Activated naive CD8-positive, alpha-beta T cell treated with anti-CD3 and anti-CD28 coated beads, Interleukin-2, amount 10 ng/mL, durations not matched to agents 7 days and 5 days (primary cell): ENCODE results near the gene DYSF. TPM values are rescaled to one million over a fixed set of nuclear protein-coding genes. Genes with fewer than 3 reads are reported as not detected.

Experiments
- ATAC-seq: fragments of 150-1000 bp; cut with Tn5 transposase; one replicate; pipeline ENCODE4 v1.10.0; 2021; ENCODE audit warnings: low read depth, moderate library complexity
- POLR2A ChIA-PET: fragments of 350-600 bp; sonication (Branson Sonifier 250); formaldehyde crosslinking; loops from one replicate; lab custom pipeline; 2021; ENCODE audit warnings: antibody characterized with exemption; lab: Charles Lee
- DNase-seq: peaks from one replicate; pipeline ENCODE4 v3.0.0; 2021
- H3K27ac Mint-ChIP-seq: one replicate; pipeline ENCODE4 v1.8.0; 2022; ENCODE audit warnings: mild to moderate bottlenecking, mixed read lengths
- H3K27me3 Mint-ChIP-seq: one replicate; pipeline ENCODE4 v1.8.0; 2022; ENCODE audit warnings: mild to moderate bottlenecking, moderate library complexity, mixed read lengths
- H3K36me3 Mint-ChIP-seq: one replicate; pipeline ENCODE4 v1.8.0; 2021; ENCODE audit warnings: mild to moderate bottlenecking, mixed read lengths
- H3K4me1 Mint-ChIP-seq: one replicate; pipeline ENCODE4 v1.8.0; 2021; ENCODE audit warnings: mixed read lengths
- H3K4me3 Mint-ChIP-seq: one replicate; pipeline ENCODE4 v1.8.0; 2022; ENCODE audit warnings: mild to moderate bottlenecking, moderate library complexity, mixed read lengths
- H3K9me3 Mint-ChIP-seq: one replicate; pipeline ENCODE4 v1.8.0; 2021; ENCODE audit warnings: mixed read lengths
- total RNA-seq, 2 experiments: library from RNA; stranded (reverse); gene quantifications; one replicate each; pipeline ENCODE4 v1.2.3, GENCODE V29; 2021

DYSF gene
- total RNA-seq, 2 experiments from 2014 or later, result 6.3 to 6.7 TPM

GRCh38 chr2:71564361-71564760 lies 111.0 kb downstream of the DYSF start:
- Mint-ChIP-seq H3K27ac (no peak overlapping the region), H3K4me1 (no peaks in the 10 kb centered on the region), H3K9me3 (no peaks in the 10 kb centered on the region), H3K36me3 (no peaks in the 10 kb centered on the region), H3K27me3 (no peaks in the 10 kb centered on the region), H3K4me3 (no peak overlapping the region)
- POLR2A ChIA-PET, result no interaction called here
- ATAC-seq, result no peak
- DNase-seq, result no peak

GRCh38 chr2:71564790-71565189 lies 111.4 kb downstream of the DYSF start:
- POLR2A ChIA-PET, result no interaction called here
- H3K9me3 Mint-ChIP-seq, result no peaks in the 10 kb centered on the region
- H3K27ac Mint-ChIP-seq, result no peak overlapping the region
- DNase-seq, result no peak
- H3K36me3 Mint-ChIP-seq, result no peaks in the 10 kb centered on the region
- H3K4me3 Mint-ChIP-seq, result no peak overlapping the region
- no peaks in the 10 kb centered on the region for H3K4me1 Mint-ChIP-seq
- no peaks in the 10 kb centered on the region for H3K27me3 Mint-ChIP-seq
- no peak for ATAC-seq

GRCh38 chr2:71566372-71566771 lies 113.0 kb downstream of the DYSF start:
- Mint-ChIP-seq H3K27ac (no peak overlapping the region), H3K4me3 (no peak overlapping the region), H3K4me1 (no peaks in the 10 kb centered on the region), H3K9me3 (no peaks in the 10 kb centered on the region), H3K27me3 (no peaks in the 10 kb centered on the region), H3K36me3 (no peaks in the 10 kb centered on the region)
- POLR2A ChIA-PET, result no interaction called here
- DNase-seq (no peak), ATAC-seq (no peak)

- POLR2A ChIA-PET, result no interaction called here
- H3K27ac Mint-ChIP-seq, result no peak overlapping the region
- no peak for ATAC-seq
Observed at GRCh38 chr2:71567625-71568024, 114.3 kb downstream of the DYSF start.

GRCh38 chr2:71568103-71568502 lies 114.7 kb downstream of the DYSF start:
- Mint-ChIP-seq H3K27me3 (no peaks in the 10 kb centered on the region), H3K4me1 (no peaks in the 10 kb centered on the region), H3K36me3 (no peaks in the 10 kb centered on the region), H3K9me3 (no peaks in the 10 kb centered on the region), H3K27ac (no peak overlapping the region), H3K4me3 (no peak overlapping the region)
- DNase-seq (no peak), ATAC-seq (no peak)
- POLR2A ChIA-PET, result no interaction called here

More at GRCh38 chr2:71567625-71568024, 114.3 kb downstream of the DYSF start:
- no peak for DNase-seq
- no peaks in the 10 kb centered on the region for H3K27me3 Mint-ChIP-seq
- no peak overlapping the region for H3K4me3 Mint-ChIP-seq
- no peaks in the 10 kb centered on the region for H3K4me1 Mint-ChIP-seq
- no peaks in the 10 kb centered on the region for H3K9me3 Mint-ChIP-seq
- H3K36me3 Mint-ChIP-seq, result no peaks in the 10 kb centered on the region

- POLR2A ChIA-PET, result no interaction called here
- no peak overlapping the region for H3K4me3 Mint-ChIP-seq
- no peaks in the 10 kb centered on the region for H3K4me1 Mint-ChIP-seq
- no peak overlapping the region for H3K27ac Mint-ChIP-seq
- no peaks in the 10 kb centered on the region for H3K9me3 Mint-ChIP-seq
- H3K36me3 Mint-ChIP-seq, result no peaks in the 10 kb centered on the region
- DNase-seq (no peak), ATAC-seq (no peak)
- no peaks in the 10 kb centered on the region for H3K27me3 Mint-ChIP-seq
Observed at GRCh38 chr2:71570511-71570910, 117.2 kb downstream of the DYSF start.

- no peaks in the 10 kb centered on the region for H3K9me3 Mint-ChIP-seq
- H3K27me3 Mint-ChIP-seq, result no peaks in the 10 kb centered on the region
- ATAC-seq (no peak), DNase-seq (no peak)
- no peak overlapping the region for H3K27ac Mint-ChIP-seq
- no peaks in the 10 kb centered on the region for H3K36me3 Mint-ChIP-seq
- H3K4me3 Mint-ChIP-seq, result no peak overlapping the region
- H3K4me1 Mint-ChIP-seq, result no peaks in the 10 kb centered on the region
- POLR2A ChIA-PET, result no interaction called here
Observed at GRCh38 chr2:71570951-71571460, 117.6 kb downstream of the DYSF start.

GRCh38 chr2:71571945-71572344 lies 118.6 kb downstream of the DYSF start:
- POLR2A ChIA-PET, result no interaction called here
- H3K27me3 Mint-ChIP-seq, result no peaks in the 10 kb centered on the region
- no peaks in the 10 kb centered on the region for H3K36me3 Mint-ChIP-seq
- no peaks in the 10 kb centered on the region for H3K4me1 Mint-ChIP-seq
- no peak overlapping the region for H3K4me3 Mint-ChIP-seq
- H3K27ac Mint-ChIP-seq, result no peak overlapping the region
- ATAC-seq (no peak), DNase-seq (no peak)
- H3K9me3 Mint-ChIP-seq, result no peaks in the 10 kb centered on the region

- Mint-ChIP-seq H3K9me3 (no peaks in the 10 kb centered on the region), H3K36me3 (no peaks in the 10 kb centered on the region), H3K27me3 (no peaks in the 10 kb centered on the region), H3K27ac (no peak overlapping the region), H3K4me3 (no peak overlapping the region), H3K4me1 (no peaks in the 10 kb centered on the region)
- no peak for DNase-seq
- POLR2A ChIA-PET, result no interaction called here
- ATAC-seq, result no peak
Observed at GRCh38 chr2:71575966-71576365, 122.6 kb downstream of the DYSF start.

- Mint-ChIP-seq H3K27me3 (no peaks in the 10 kb centered on the region), H3K4me3 (no peak overlapping the region), H3K36me3 (no peaks in the 10 kb centered on the region), H3K9me3 (no peaks in the 10 kb centered on the region), H3K4me1 (no peaks in the 10 kb centered on the region), H3K27ac (no peak overlapping the region)
- no peak for DNase-seq
- POLR2A ChIA-PET, result no interaction called here
- no peak for ATAC-seq
Observed at GRCh38 chr2:71576541-71576940, 123.2 kb downstream of the DYSF start.

- Mint-ChIP-seq H3K4me3 (no peak overlapping the region), H3K36me3 (no peaks in the 10 kb centered on the region), H3K9me3 (no peaks in the 10 kb centered on the region), H3K27ac (no peak overlapping the region), H3K27me3 (no peaks in the 10 kb centered on the region), H3K4me1 (no peaks in the 10 kb centered on the region)
- DNase-seq, result no peak
- ATAC-seq, result no peak
- POLR2A ChIA-PET, result no interaction called here
Observed at GRCh38 chr2:71577209-71577608, 123.8 kb downstream of the DYSF start.

- ATAC-seq (no peak), DNase-seq (no peak)
- no peaks in the 10 kb centered on the region for H3K9me3 Mint-ChIP-seq
- H3K27me3 Mint-ChIP-seq, result no peaks in the 10 kb centered on the region
- H3K4me1 Mint-ChIP-seq, result no peaks in the 10 kb centered on the region
- POLR2A ChIA-PET, result no interaction called here
- H3K36me3 Mint-ChIP-seq, result no peaks in the 10 kb centered on the region
- no peak overlapping the region for H3K27ac Mint-ChIP-seq
- no peak overlapping the region for H3K4me3 Mint-ChIP-seq
Observed at GRCh38 chr2:71578767-71579342, 125.5 kb downstream of the DYSF start.

GRCh38 chr2:71581026-71581425 lies 127.7 kb downstream of the DYSF start:
- Mint-ChIP-seq H3K4me1 (no peaks in the 10 kb centered on the region), H3K27me3 (no peaks in the 10 kb centered on the region), H3K27ac (no peak overlapping the region), H3K36me3 (no peaks in the 10 kb centered on the region), H3K4me3 (no peak overlapping the region), H3K9me3 (no peaks in the 10 kb centered on the region)
- DNase-seq (no peak), ATAC-seq (no peak)
- POLR2A ChIA-PET, result no interaction called here

GRCh38 chr2:71583876-71584275 lies 130.5 kb downstream of the DYSF start:
- Mint-ChIP-seq H3K36me3 (no peaks in the 10 kb centered on the region), H3K4me3 (no peak overlapping the region), H3K4me1 (no peaks in the 10 kb centered on the region), H3K27ac (no peak overlapping the region), H3K27me3 (no peaks in the 10 kb centered on the region), H3K9me3 (no peaks in the 10 kb centered on the region)
- ATAC-seq (no peak), DNase-seq (no peak)
- POLR2A ChIA-PET, result interaction anchor here (0.5 kb wide), 1 partner anchor 9 kb away, joined by 3 read pairs; no protein-coding TSS in a partner anchor
